Nephron (organoid): ENCODE data around the gene SEC22A.
A peak's percentile ranks its signal among the peaks of the same experiment; 100 is the strongest.

Experiments used
- H3K27ac Mint-ChIP-seq, 3 experiments: 2 replicates each; pipeline ENCODE4 v1.8.0; 2020; ENCODE audit warnings: mixed read lengths in 3 of 3, mild to moderate bottlenecking in 2 of 3, moderate library complexity in 1 of 3
- H3K27me3 Mint-ChIP-seq: 2 replicates; pipeline ENCODE4 v1.8.0; 2021; ENCODE audit warnings: low read depth, mild to moderate bottlenecking, moderate library complexity, mixed read lengths
- H3K36me3 Mint-ChIP-seq: 2 replicates; pipeline ENCODE4 v1.8.0; 2020; ENCODE audit warnings: low read depth, mixed read lengths
- H3K4me1 Mint-ChIP-seq: 2 replicates; pipeline ENCODE4 v1.8.0; 2020; ENCODE audit warnings: mixed read lengths
- H3K4me3 Mint-ChIP-seq, 3 experiments: 2 replicates each; pipeline ENCODE4 v1.8.0; 2020; ENCODE audit warnings: mild to moderate bottlenecking in 3 of 3, mixed read lengths in 3 of 3, moderate library complexity in 2 of 3
- H3K9me3 Mint-ChIP-seq: 2 replicates; pipeline ENCODE4 v1.8.0; 2020; ENCODE audit warnings: mixed read lengths
- CTCF ChIP-seq, 3 experiments: fragments of 200-600 bp; sonication (generic); IDR thresholded peaks; one replicate each; pipeline ENCODE4 v1.5.0; 2021; ENCODE audit warnings: antibody characterized with exemption in 3 of 3; ENCODE audit not compliant: unreplicated experiment in 3 of 3

The SEC22A gene

GRCh38 chr3:123284399-123285010, 82.8 kb downstream of the SEC22A start:
- Mint-ChIP-seq H3K27ac (no peak overlapping the region), H3K9me3 (no peaks in the 10 kb centered on the region), H3K4me3 (no peak overlapping the region), H3K36me3 (peaks cover 4% of the 10 kb centered on the region), H3K4me1 (no peaks in the 10 kb centered on the region), H3K27me3 (peaks cover 3% of the 10 kb centered on the region)
- no peak for TF ChIP-seq CTCF (IDR thresholded peaks at IDR 0.05; ENCODE audit: unreplicated experiment in 3 of 3)

GRCh38 chr3:123285066-123285465, 83.3 kb downstream of the SEC22A start:
- no peak overlapping the region for H3K4me3 Mint-ChIP-seq
- no peaks in the 10 kb centered on the region for H3K4me1 Mint-ChIP-seq
- no peaks in the 10 kb centered on the region for H3K9me3 Mint-ChIP-seq
- no peak for TF ChIP-seq CTCF (IDR thresholded peaks at IDR 0.05; ENCODE audit: unreplicated experiment in 3 of 3)
- H3K27me3 Mint-ChIP-seq, result peaks cover 3% of the 10 kb centered on the region
- no peak overlapping the region for H3K27ac Mint-ChIP-seq
- H3K36me3 Mint-ChIP-seq, result peaks cover 6% of the 10 kb centered on the region

GRCh38 chr3:123285479-123285878, 83.7 kb downstream of the SEC22A start:
- no peak overlapping the region for H3K27ac Mint-ChIP-seq
- no peaks in the 10 kb centered on the region for H3K4me1 Mint-ChIP-seq
- no peaks in the 10 kb centered on the region for H3K9me3 Mint-ChIP-seq
- TF ChIP-seq CTCF (IDR thresholded peaks at IDR 0.05; ENCODE audit: unreplicated experiment in 3 of 3), result no peak
- H3K27me3 Mint-ChIP-seq, result peaks cover 3% of the 10 kb centered on the region
- peaks cover 7% of the 10 kb centered on the region for H3K36me3 Mint-ChIP-seq
- no peak overlapping the region for H3K4me3 Mint-ChIP-seq

GRCh38 chr3:123285931-123286307, 84.2 kb downstream of the SEC22A start:
- no peak overlapping the region for H3K27ac Mint-ChIP-seq
- H3K9me3 Mint-ChIP-seq, result no peaks in the 10 kb centered on the region
- no peak for TF ChIP-seq CTCF (IDR thresholded peaks at IDR 0.05; ENCODE audit: unreplicated experiment in 3 of 3)
- H3K27me3 Mint-ChIP-seq, result peaks cover 3% of the 10 kb centered on the region
- H3K4me1 Mint-ChIP-seq, result no peaks in the 10 kb centered on the region
- H3K4me3 Mint-ChIP-seq, result no peak overlapping the region
- peaks cover 7% of the 10 kb centered on the region for H3K36me3 Mint-ChIP-seq

- peak; percentile 73 to 80 (median 80) for TF ChIP-seq CTCF (IDR thresholded peaks at IDR 0.05; ENCODE audit: unreplicated experiment in 3 of 3)
- H3K4me3 Mint-ChIP-seq, result no peak overlapping the region
- H3K4me1 Mint-ChIP-seq, result no peaks in the 10 kb centered on the region
- H3K9me3 Mint-ChIP-seq, result no peaks in the 10 kb centered on the region
- H3K36me3 Mint-ChIP-seq, result peaks cover 7% of the 10 kb centered on the region
- no peak overlapping the region for H3K27ac Mint-ChIP-seq
- H3K27me3 Mint-ChIP-seq, result peaks cover 3% of the 10 kb centered on the region
Observed at GRCh38 chr3:123286308-123287023, 84.7 kb downstream of the SEC22A start.
